GM23248 (cell line): Measurements from ENCODE around the gene LRGUK.

Source experiments
- EZH2 ChIP-seq: fragments of 200-600 bp; sonication (generic); IDR thresholded peaks from 2 replicates; pipeline ENCODE4 v1.6.1; 2018; ENCODE audit warnings: antibody characterized with exemption, mild to moderate bottlenecking; ENCODE audit not compliant: insufficient read depth, poor library complexity, severe bottlenecking
- EZH2phosphoT487 ChIP-seq: fragments of 200-600 bp; sonication (generic); IDR thresholded peaks from 2 replicates; pipeline ENCODE4 v1.6.1; 2018; ENCODE audit warnings: antibody characterized with exemption, moderate library complexity, mild to moderate bottlenecking, low read depth; ENCODE audit not compliant: insufficient read depth

DNA sequence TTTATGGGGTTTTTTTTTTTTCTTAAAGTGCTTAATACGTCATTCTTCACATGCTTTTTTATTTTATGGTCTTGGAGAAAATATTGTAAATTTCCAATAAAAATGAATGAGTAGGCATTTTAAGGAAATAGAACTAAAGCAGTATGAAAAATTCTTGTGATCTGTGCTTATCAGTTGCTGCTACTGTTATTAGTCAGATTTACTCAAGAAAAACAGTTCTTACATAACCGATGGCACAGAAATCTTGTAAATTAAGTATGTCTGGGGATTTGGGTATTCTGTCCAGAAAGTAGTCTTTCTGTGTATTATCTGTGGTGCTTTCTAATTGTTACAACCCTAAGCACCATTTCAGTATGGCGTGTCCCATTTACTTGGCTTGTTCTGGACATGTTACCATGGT is 64.7 kb downstream of the LRGUK start:
- no peak for TF ChIP-seq EZH2phosphoT487
- TF ChIP-seq EZH2 = no peak
